PC-3 (cell line): ENCODE data around the gene PLCB4. TPM values are rescaled to one million over a fixed set of nuclear protein-coding genes. Genes with fewer than 3 reads are reported as not detected.

Experiments used
- ATAC-seq: fragments of 200-7000 bp; cut with Tn5 transposase; 2 replicates; pipeline ENCODE4 v1.9.1; 2020; ENCODE audit warnings: mild to moderate bottlenecking, moderate library complexity
- BruUV-seq: library from RNA; stranded (reverse); fragments of 400-500 nt; replicated peaks from 2 replicates; lab custom pipeline; 2021; lab: Mats Ljungman, UMichigan
- CTCF ChIA-PET: fragments of 300-600 bp; sonication (Branson Sonifier 250); formaldehyde crosslinking; loops from one replicate; lab custom pipeline; 2022; ENCODE audit warnings: antibody characterized with exemption; lab: Charles Lee
- POLR2A ChIA-PET: fragments of 300-600 bp; sonication (Branson Sonifier 250); formaldehyde crosslinking; loops from one replicate; lab custom pipeline; 2022; ENCODE audit warnings: antibody characterized with exemption; ENCODE audit not compliant: unreplicated experiment; lab: Charles Lee
- DNase-seq: peaks from one replicate; pipeline ENCODE4 v3.0.0-alpha.2; 2015
- H2AFZ ChIP-seq: fragments of 300-600 bp; sonication (generic); 2 replicates; pipeline ENCODE4 v1.6.0; 2016; ENCODE audit warnings: antibody characterized with exemption, low read length
- H3F3A ChIP-seq: fragments of 300-600 bp; sonication (generic); one replicate; pipeline ENCODE4 v1.6.0; 2017; ENCODE audit warnings: antibody characterized with exemption, low read length, control low read depth, mild to moderate bottlenecking; ENCODE audit not compliant: unreplicated experiment
- H3K27ac ChIP-seq: fragments of 300-600 bp; sonication (generic); 2 replicates; pipeline ENCODE4 v1.5.1; 2016; ENCODE audit warnings: mild to moderate bottlenecking, low read length
- H3K27me3 ChIP-seq: fragments of 300-600 bp; sonication (generic); 2 replicates; pipeline ENCODE4 v1.6.1; 2016; ENCODE audit warnings: low read length, mixed read lengths
- H3K36me3 ChIP-seq: fragments of 300-600 bp; sonication (generic); 2 replicates; pipeline ENCODE4 v1.6.1; 2016; ENCODE audit warnings: low read depth, mixed run types, low read length, mixed read lengths
- H3K4me1 ChIP-seq: fragments of 300-600 bp; sonication (generic); 2 replicates; pipeline ENCODE4 v1.5.1; 2016; ENCODE audit warnings: low read length; ENCODE audit not compliant: insufficient read depth
- H3K4me2 ChIP-seq: fragments of 300-600 bp; sonication (generic); 2 replicates; pipeline ENCODE4 v1.6.0; 2016; ENCODE audit warnings: low read length
- H3K4me3 ChIP-seq: fragments of 300-600 bp; sonication (generic); 2 replicates; pipeline ENCODE4 v1.5.1; 2016; ENCODE audit warnings: mild to moderate bottlenecking, low read length, mixed read lengths
- H3K79me2 ChIP-seq: fragments of 300-600 bp; sonication (generic); 2 replicates; pipeline ENCODE4 v1.6.1; 2017; ENCODE audit warnings: low read length, mixed read lengths
- H3K9ac ChIP-seq: fragments of 300-600 bp; sonication (generic); 2 replicates; pipeline ENCODE4 v1.6.0; 2016; ENCODE audit warnings: mild to moderate bottlenecking, low read length
- H3K9me2 ChIP-seq: fragments of 300-600 bp; sonication (generic); replicated peaks from 2 replicates; pipeline ENCODE4 v1.6.1; 2016; ENCODE audit warnings: mixed run types, low read length, mixed read lengths
- H3K9me3 ChIP-seq: fragments of 300-600 bp; sonication (generic); 2 replicates; pipeline ENCODE4 v1.6.1; 2016; ENCODE audit warnings: low read length, mixed read lengths
- H4K20me1 ChIP-seq: fragments of 300-600 bp; sonication (generic); 2 replicates; pipeline ENCODE4 v1.6.1; 2016; ENCODE audit warnings: low read length, mixed read lengths
- EZH2 ChIP-seq: fragments of 300-600 bp; sonication (generic); IDR thresholded peaks from one replicate; pipeline ENCODE4 v1.6.1; 2017; ENCODE audit warnings: antibody characterized with exemption, mild to moderate bottlenecking, low read length; ENCODE audit not compliant: unreplicated experiment
- EZH2phosphoT487 ChIP-seq: fragments of 300-600 bp; sonication (generic); IDR thresholded peaks from 2 replicates; pipeline ENCODE4 v1.6.1; 2018; ENCODE audit warnings: mild to moderate bottlenecking, antibody characterized with exemption, low read length, borderline replicate concordance
- intact Hi-C: fragments of 100-400 bp; cut with micrococcal nuclease; formaldehyde crosslinking; loops from 2 replicates; pipeline ENCODE4 v1.9.0; 2023
- total RNA-seq: library from RNA; depleted of rRNA; stranded (reverse); fragments of >200 nt; gene quantifications from 2 replicates; pipeline ENCODE4 v1.2.3, GENCODE V29; 2014
- TF ChIP-seq, protein P1 (sequence below): fragments of 300-600 bp; sonication (generic); conservative IDR thresholded peaks from 2 replicates; pipeline ENCODE4 v1.5.1; 2017; ENCODE audit warnings: antibody characterized with exemption, low read depth, mild to moderate bottlenecking, low read length

Gene PLCB4
- total RNA-seq, 1 experiment from 2014 or later = 25.4 TPM

DNA sequence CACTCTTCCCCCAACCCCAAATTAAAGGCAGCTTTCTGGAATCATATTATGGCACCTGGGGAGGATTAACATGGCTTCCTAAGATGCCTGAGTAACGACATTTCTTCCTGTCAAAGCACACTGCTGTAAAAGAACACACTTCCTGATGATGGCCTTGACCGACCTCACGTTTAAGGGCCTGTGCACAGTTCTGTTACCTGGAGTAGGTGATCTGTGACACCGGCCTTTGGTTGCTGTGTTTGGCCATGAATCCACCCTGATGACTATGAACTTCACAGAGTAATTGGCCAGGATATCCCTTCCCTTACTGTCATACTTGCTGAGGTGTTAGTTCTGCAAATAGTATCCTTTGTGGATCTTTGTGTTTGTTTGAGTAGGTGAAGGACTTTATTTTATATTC is 45.8 kb downstream of the PLCB4 start:
- H3K9ac ChIP-seq = no peak overlapping the region
- no peaks in the 10 kb centered on the region for H3K9me3 ChIP-seq
- DNase-seq (no peak), ATAC-seq (no peak)
- ChIA-PET POLR2A (no interaction called here), CTCF (no interaction called here)
- no peaks in the 10 kb centered on the region for H3F3A ChIP-seq
- H3K4me2 ChIP-seq = no peak overlapping the region
- H3K4me1 ChIP-seq = no peaks in the 10 kb centered on the region
- no peak overlapping the region for H3K27ac ChIP-seq
- H4K20me1 ChIP-seq = no peaks in the 10 kb centered on the region
- intact Hi-C loops = no loop called here
- H2AFZ ChIP-seq = no peak overlapping the region
- H3K4me3 ChIP-seq = no peak overlapping the region
- H3K36me3 ChIP-seq = no peaks in the 10 kb centered on the region
- H3K27me3 ChIP-seq = no peaks in the 10 kb centered on the region
- BruUV-seq = no TSS peak
- H3K9me2 ChIP-seq = no peaks in the 10 kb centered on the region
- no peaks in the 10 kb centered on the region for H3K79me2 ChIP-seq
- TF ChIP-seq EZH2phosphoT487 (no peak), EZH2 (no peak)
- TF ChIP-seq, protein P1, sequence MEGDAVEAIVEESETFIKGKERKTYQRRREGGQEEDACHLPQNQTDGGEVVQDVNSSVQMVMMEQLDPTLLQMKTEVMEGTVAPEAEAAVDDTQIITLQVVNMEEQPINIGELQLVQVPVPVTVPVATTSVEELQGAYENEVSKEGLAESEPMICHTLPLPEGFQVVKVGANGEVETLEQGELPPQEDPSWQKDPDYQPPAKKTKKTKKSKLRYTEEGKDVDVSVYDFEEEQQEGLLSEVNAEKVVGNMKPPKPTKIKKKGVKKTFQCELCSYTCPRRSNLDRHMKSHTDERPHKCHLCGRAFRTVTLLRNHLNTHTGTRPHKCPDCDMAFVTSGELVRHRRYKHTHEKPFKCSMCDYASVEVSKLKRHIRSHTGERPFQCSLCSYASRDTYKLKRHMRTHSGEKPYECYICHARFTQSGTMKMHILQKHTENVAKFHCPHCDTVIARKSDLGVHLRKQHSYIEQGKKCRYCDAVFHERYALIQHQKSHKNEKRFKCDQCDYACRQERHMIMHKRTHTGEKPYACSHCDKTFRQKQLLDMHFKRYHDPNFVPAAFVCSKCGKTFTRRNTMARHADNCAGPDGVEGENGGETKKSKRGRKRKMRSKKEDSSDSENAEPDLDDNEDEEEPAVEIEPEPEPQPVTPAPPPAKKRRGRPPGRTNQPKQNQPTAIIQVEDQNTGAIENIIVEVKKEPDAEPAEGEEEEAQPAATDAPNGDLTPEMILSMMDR = no peak

DNA sequence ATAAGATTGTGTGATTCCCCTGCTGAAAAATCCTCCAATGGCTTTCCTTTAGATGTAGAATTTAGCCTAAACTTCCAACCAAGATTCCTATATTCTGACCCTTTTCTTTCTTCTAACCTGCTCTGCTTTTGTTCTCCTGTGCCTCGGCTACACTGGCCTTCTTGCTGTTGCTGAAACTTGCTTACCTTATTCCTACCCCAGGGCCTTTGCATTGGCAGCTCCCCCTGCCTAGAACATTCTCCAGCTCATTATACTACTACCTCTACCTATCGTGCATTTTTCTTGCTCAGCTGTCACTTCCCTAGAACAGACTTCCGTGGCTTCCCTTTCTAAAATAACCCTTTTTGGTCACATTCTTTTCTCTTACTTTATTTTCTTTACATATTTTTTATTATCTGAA is 48.7 kb downstream of the PLCB4 start:
- TF ChIP-seq EZH2 (no peak), EZH2phosphoT487 (no peak)
- TF ChIP-seq, protein P1 = no peak
- Histone ChIP-seq H3K9me2 (no peaks in the 10 kb centered on the region), H3K4me3 (no peak overlapping the region), H3K27ac (no peak overlapping the region), H3K27me3 (no peaks in the 10 kb centered on the region), H3K36me3 (no peaks in the 10 kb centered on the region), H4K20me1 (no peaks in the 10 kb centered on the region), H3K4me2 (no peak overlapping the region), H3F3A (no peaks in the 10 kb centered on the region), H3K9ac (no peak overlapping the region), H3K9me3 (no peaks in the 10 kb centered on the region), H2AFZ (no peak overlapping the region), H3K4me1 (no peaks in the 10 kb centered on the region), H3K79me2 (no peaks in the 10 kb centered on the region)
- intact Hi-C loops = no loop called here
- no TSS peak for BruUV-seq
- ChIA-PET CTCF (no interaction called here), POLR2A (no interaction called here)
- DNase-seq = no peak
- ATAC-seq = no peak

DNA sequence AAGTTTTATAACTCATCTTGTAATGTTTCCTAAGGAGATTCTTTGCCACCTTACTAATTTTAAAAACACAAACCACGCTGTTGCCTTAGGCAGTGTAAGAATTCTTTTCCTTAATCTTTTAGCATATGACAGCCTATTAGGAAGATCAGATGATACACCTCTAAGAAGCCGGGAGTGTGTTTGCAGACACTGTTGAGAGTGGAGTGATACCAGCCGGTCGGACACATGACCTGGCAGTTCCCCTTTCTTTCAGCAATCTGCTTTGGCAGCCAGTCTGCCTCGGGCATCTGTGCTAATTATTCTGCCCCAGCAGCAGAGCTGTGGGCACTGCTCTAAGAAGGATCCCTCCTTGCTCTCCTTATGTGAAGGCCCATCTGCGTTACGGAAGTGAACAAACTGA is 50.9 kb downstream of the PLCB4 start:
- BruUV-seq = no TSS peak
- no peak for ATAC-seq
- Histone ChIP-seq H3K4me1 (no peaks in the 10 kb centered on the region), H3K4me3 (no peak overlapping the region), H3K9ac (no peak overlapping the region), H3K9me2 (no peaks in the 10 kb centered on the region), H3K27ac (no peak overlapping the region), H3K9me3 (no peaks in the 10 kb centered on the region), H4K20me1 (no peaks in the 10 kb centered on the region), H3K27me3 (no peaks in the 10 kb centered on the region), H3K79me2 (no peaks in the 10 kb centered on the region), H3K36me3 (no peaks in the 10 kb centered on the region), H2AFZ (no peak overlapping the region), H3F3A (no peaks in the 10 kb centered on the region), H3K4me2 (no peak overlapping the region)
- ChIA-PET CTCF (no interaction called here), POLR2A (no interaction called here)
- TF ChIP-seq EZH2phosphoT487 = no peak
- TF ChIP-seq, protein P1 = no peak
- TF ChIP-seq EZH2 = no peak
- intact Hi-C loops = no loop called here
- peak; percentile 17 for DNase-seq
